Measurements from ENCODE around the gene LOC128125822.

LOC128125822 gene

GRCh38 chr6:63553208-63553607, 19.1 kb upstream of the LOC128125822 start:
- peak; percentile 53 for ATAC-seq
- no peak for DNase-seq
- intact Hi-C loops (cut with DNase I, micrococcal nuclease) = no loop called here

- ATAC-seq (peak; percentile 39), DNase-seq (no peak)
- intact Hi-C loops (cut with DNase I, micrococcal nuclease) = no loop called here
These were observed 18.4 kb upstream of the LOC128125822 start for GRCh38 chr6:63553900-63554299.

GRCh38 chr6:63554782-63555181, 17.5 kb upstream of the LOC128125822 start:
- intact Hi-C loops (cut with DNase I, micrococcal nuclease) = no loop called here
- ATAC-seq (no peak), DNase-seq (no peak)

- peak; percentile 81 for ATAC-seq
- intact Hi-C loops (cut with DNase I, micrococcal nuclease) = no loop called here
These were observed 15.9 kb upstream of the LOC128125822 start for GRCh38 chr6:63556369-63556768.

GRCh38 chr6:63558278-63558677, 14.0 kb upstream of the LOC128125822 start:
- intact Hi-C loops (cut with DNase I, micrococcal nuclease) = no loop called here
- DNase-seq = no peak
- ATAC-seq = peak; percentile 45

More at GRCh38 chr6:63556369-63556768, 15.9 kb upstream of the LOC128125822 start:
- DNase-seq = no peak

- intact Hi-C loops (cut with DNase I, micrococcal nuclease) = no loop called here
- no peak for DNase-seq
- no peak for ATAC-seq
These were observed 11.4 kb upstream of the LOC128125822 start for GRCh38 chr6:63560801-63561287.

GRCh38 chr6:63561288-63561687, 11.0 kb upstream of the LOC128125822 start:
- intact Hi-C loops (cut with DNase I, micrococcal nuclease) = no loop called here
- DNase-seq = no peak
- ATAC-seq = no peak

- intact Hi-C loops (cut with DNase I, micrococcal nuclease) = no loop called here
- no peak for ATAC-seq
- DNase-seq = no peak
These were observed 9.0 kb upstream of the LOC128125822 start for GRCh38 chr6:63563235-63563634.

GRCh38 chr6:63565058-63565726, 7.1 kb upstream of the LOC128125822 start:
- intact Hi-C loops (cut with DNase I, micrococcal nuclease) = no loop called here
- no peak for DNase-seq

GRCh38 chr6:63565727-63566596, 6.3 kb upstream of the LOC128125822 start:
- no peak for DNase-seq
- no peak for ATAC-seq
- intact Hi-C loops (cut with DNase I, micrococcal nuclease) = no loop called here

More at GRCh38 chr6:63565058-63565726, 7.1 kb upstream of the LOC128125822 start:
- ATAC-seq = peak; percentile 82

GRCh38 chr6:63567966-63568365, 4.3 kb upstream of the LOC128125822 start:
- intact Hi-C loops (cut with DNase I, micrococcal nuclease) = no loop called here
- DNase-seq (no peak), ATAC-seq (no peak)

- intact Hi-C loops (cut with DNase I, micrococcal nuclease) = loop anchor here in 1 of 2 donors (10.0 kb wide), 1 partner anchor 217 kb away; no protein-coding TSS in a partner anchor
- peak; percentile 64 to 78 for DNase-seq
- peak; percentile 23 for ATAC-seq
These were observed 778 bp upstream of the LOC128125822 start for GRCh38 chr6:63571361-63572043.

GRCh38 chr6:63572747-63573075, 431 bp downstream of the LOC128125822 start:
- intact Hi-C loops (cut with DNase I, micrococcal nuclease) = loop anchor here in 1 of 2 donors (10.0 kb wide), 1 partner anchor 218 kb away; no protein-coding TSS in a partner anchor
- DNase-seq (no peak), ATAC-seq (peak; percentile 1)

- DNase-seq = peak; percentile 94 to 95
- peak; percentile 67 for ATAC-seq
- intact Hi-C loops (cut with DNase I, micrococcal nuclease) = loop anchor here in 1 of 2 donors (10.0 kb wide), 1 partner anchor 218 kb away; no protein-coding TSS in a partner anchor
These were observed 1.0 kb downstream of the LOC128125822 start for GRCh38 chr6:63573076-63573898.

- DNase-seq = peak; percentile 42 to 59
- intact Hi-C loops (cut with DNase I, micrococcal nuclease) = loop anchor here in 1 of 2 donors (10.0 kb wide), 1 partner anchor 219 kb away; no protein-coding TSS in a partner anchor
- peak; percentile 21 for ATAC-seq
These were observed 1.7 kb downstream of the LOC128125822 start for GRCh38 chr6:63573899-63574553.

GRCh38 chr6:63574554-63574900, 2.2 kb downstream of the LOC128125822 start:
- ATAC-seq (no peak), DNase-seq (no peak)
- intact Hi-C loops (cut with DNase I, micrococcal nuclease) = loop anchor here in 1 of 2 donors (10.0 kb wide), 1 partner anchor 220 kb away; no protein-coding TSS in a partner anchor

- intact Hi-C loops (cut with DNase I, micrococcal nuclease) = loop anchor here in 1 of 2 donors (10.0 kb wide), 1 partner anchor 221 kb away; no protein-coding TSS in a partner anchor
- DNase-seq (no peak), ATAC-seq (no peak)
These were observed 4.0 kb downstream of the LOC128125822 start for GRCh38 chr6:63576147-63576772.

All from left colon (tissue), 2 donors.